HG03280 (cell line): ENCODE measurements around the gene CD200R1.
"Not testable (repeated sequence)": the region's sequence is repeated elsewhere in the genome, so short reads cannot be mapped to it uniquely, and the experiment has no call there.

Experiments used
- ATAC-seq: cut with Tn5 transposase; IDR thresholded peaks from one replicate; pipeline ENCODE4 v1.9.1; 2021; ENCODE audit warnings: mild to moderate bottlenecking, moderate library complexity; ENCODE audit not compliant: unreplicated experiment

Gene CD200R1

DNA sequence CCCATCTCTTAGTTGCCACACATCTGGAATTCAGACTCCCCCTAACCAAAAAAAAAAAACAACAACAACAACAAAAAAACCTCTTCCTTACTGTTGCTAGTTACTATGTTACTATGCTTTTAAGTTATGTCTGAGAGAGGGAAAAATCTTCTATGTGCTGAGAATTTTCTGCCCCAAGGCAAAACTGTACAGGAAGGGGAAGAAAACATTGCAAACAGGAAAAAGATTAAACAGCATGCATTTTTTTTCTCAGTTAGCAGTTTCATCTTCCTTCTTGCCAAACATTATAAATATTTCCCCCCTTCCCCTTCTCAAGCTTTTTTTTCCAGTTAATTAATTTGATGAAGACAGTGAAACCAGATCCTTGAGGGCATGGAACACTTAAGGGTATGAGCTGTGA is 1.1 kb upstream of the CD200R1 start:
- ATAC-seq: no peak

DNA sequence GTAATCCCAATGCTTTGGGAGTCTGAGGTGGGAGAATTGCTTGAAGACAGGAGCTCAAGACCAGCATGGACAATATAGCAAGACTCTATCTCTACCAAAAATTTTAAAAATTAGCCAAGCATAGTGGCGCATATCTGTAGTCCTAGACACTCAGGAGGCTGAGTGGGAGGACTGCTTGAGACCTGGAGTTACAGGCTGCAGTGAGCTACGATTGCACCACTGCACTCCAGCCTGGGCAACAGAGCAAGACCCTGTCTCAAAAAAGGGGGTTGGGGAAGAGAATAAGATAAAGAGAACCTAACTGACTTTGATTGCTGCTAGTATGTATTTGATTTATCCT is 755 bp downstream of the CD200R1 start:
- ATAC-seq: peak; percentile 20

DNA sequence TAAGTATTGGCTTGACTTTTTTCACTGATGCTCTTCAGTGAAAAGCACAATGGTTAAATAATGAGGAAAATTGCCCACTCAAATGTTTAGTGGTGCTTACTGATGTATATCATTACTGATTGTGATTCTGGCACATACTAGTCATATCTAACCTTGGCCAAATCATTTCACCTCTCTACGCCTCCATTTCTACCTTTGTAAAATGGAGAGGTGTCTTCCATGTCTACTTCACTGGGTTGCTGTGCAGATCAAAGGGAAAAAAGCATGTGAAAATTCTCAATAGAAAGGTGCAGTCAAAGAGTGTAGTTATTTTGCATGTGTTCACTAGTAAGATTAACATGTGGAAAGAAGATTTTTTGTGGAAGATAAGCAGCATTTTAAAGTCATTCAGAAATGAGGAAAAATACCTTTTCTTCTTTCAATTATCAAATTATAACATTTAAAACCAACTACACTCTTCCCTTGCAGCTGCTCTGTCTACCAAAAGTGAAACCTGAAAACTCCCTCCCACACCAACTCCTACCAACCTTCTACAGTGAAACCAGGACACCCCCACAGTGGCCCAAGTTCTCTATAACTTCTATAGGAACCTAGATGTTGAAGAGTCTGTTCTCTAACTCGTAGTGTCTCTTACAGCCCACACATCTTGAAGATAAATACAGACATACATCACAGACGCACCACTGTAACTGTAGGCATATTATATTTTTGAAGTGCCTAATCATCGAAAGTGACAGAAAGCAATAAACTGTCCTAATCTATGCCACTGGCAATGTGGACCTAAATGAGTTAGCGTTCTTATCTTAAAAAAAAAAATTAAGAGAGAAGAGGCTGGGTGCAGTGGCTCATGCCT is 1.4 kb downstream of the CD200R1 start:
- peak; percentile 80 for ATAC-seq

DNA sequence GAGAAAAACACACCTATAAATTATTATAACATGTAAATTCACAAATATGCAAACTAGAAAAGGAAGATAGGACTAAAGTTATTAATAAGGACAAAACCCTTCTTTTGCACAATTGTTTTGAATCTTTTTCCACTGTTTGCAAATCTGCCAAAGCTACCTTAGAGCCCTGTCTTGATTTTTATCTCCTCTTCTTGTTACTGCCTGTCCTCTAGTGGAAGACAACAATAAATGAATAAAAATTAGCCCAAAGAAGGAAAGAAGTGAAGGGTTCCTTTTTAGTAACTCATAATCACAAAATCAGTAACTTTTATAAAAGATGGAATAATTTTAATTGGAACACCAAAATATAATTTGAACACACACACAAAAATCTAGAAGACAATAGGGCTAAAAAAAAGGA is 2.7 kb downstream of the CD200R1 start:
- no peak for ATAC-seq

DNA sequence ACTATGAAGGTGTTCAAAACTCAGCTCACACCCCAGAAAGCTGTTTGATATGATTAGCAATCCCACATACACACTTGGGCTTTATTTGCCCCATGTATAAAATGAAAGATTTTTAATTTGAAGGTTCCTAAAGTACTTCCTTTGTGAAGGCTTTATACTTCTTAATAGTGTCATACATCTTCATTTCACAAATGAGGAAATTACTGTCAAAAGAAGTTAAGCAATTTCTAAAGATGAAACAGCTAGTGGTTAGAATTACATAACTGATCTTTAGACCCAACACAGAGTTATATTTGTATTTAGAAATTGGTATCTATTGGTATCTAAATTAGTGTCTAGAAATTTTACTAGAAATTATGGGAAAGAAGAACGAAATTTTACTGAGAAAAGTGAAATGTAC is 7.1 kb downstream of the CD200R1 start:
- no peak for ATAC-seq

DNA sequence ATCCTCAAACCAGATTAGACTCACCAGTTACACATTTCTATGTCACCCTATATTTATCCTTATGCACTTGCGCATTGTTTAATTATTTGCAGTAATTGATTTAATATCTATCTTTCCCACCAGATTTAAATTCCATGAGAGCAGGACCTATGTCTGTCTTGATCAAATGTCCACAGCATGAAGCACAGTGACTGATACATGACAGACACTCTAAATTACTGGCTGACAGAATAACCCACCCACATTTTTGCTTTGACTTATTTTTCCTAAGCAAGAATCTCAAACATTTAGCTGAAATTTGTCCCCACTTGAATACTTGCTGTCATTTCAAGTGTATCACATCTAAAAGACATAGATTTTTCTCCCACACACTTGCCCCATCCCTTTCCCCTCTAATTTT is 7.5 kb downstream of the CD200R1 start:
- ATAC-seq: no peak

DNA sequence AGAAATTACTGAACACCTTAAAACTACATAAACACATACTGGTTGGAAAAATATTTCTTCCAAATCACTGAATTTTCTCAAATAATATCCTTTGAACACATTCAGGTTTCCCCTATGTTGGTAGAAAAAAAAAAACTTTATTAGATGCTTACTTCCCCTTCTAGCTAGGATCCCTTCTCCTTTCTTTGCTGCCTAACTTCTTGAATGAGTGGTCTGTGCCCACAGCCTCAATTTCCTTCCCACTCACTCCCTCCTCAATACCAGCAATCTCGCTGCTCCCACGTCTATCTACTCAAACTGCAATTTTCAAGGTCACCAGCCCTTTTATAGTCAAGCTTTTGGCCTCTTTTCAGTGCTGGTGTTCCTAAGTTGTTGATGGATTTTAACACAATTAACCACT is 8.3 kb downstream of the CD200R1 start:
- ATAC-seq: no peak

DNA sequence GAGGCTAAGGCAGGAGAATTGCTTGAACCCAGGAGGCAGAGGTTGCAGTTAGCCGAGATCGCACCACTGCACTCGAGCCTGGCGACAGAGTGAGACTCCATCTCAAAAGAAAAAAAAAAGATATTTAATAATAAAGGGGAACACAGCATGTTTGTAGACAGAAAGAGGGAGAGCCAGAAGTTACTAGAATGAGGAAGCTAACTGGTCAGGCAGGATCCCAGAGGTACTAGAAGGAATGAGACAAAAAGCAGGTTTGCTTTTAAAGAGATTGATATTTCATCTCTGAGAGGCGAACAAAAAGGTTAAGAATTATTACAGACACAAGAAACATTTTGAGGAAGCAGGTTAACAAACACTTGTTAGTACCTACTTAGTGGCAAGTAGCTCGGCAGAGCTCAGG is 9.2 kb downstream of the CD200R1 start:
- no peak for ATAC-seq

DNA sequence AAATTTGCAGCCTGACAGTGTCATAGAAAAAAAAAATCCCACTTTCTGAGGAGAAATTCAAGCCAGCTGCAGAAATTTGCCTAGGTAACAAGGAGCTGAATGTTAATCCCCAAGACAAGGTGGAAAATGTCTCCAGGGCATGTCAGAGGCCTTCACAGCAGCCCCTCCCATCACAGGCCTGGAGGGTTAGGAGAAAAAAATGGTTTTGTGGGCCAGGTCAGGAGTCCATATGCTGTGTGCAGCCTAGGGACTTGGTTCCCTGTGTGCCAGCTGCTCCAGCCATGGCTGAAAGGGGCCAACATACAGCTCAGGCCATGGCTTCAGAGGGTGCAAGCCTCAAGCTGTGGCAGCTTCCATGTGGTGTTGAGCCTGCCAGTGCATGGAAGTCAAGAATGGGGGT is 11.2 kb downstream of the CD200R1 start:
- no peak for ATAC-seq

DNA sequence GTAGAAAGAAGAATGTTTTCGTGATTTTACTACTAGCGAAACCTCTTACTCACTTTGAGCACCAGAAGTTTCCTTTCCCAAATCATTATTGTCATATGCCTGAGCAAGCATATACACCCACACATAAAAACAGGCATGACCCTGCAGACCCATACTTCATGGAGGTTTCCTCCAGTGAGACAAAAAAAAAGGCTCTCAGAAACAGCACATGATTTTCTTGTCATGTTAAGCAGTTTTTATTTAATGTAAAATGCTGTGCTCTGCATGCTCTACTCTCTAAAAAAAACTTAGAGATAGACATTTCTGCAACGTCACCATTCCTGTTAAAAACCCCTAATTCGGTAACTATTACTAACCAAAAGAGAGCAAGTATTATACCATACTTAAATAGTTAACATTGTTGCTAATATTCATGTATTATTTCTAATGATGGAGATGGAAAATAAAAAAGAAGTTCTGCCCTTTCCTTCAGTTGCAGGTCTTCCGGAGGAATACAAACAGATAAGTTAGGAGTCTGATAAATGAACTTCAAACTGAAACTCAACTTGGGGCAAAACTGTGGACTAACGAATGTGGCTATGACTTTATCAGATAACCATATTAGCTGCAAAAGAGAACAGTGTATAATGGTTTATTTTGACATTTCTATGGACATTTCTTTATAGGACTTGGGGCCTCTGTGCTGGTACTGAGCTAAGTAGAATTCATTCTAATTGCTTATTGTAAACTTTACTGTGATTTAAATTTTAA is 15.9 kb downstream of the CD200R1 start:
- ATAC-seq: peak; percentile 64

DNA sequence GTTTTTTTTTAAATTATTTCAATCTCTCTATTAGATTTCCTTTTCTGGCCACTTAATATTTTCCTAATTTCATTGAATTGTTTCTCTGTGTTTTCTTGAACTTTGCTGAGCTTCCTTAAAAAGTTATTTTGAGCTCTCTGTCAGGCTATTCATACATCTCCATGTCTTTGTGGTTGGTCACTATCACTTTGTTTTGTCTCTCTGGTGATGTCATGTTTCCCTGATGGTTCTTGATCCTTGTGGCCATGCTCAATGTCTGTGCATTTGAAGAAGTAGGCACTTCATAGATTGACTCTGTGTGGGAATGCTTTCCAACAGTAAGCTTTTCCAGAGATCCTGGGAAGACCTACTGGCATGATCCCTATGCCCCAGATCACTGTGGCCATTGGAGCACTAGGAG is 18.6 kb downstream of the CD200R1 start:
- no peak for ATAC-seq

DNA sequence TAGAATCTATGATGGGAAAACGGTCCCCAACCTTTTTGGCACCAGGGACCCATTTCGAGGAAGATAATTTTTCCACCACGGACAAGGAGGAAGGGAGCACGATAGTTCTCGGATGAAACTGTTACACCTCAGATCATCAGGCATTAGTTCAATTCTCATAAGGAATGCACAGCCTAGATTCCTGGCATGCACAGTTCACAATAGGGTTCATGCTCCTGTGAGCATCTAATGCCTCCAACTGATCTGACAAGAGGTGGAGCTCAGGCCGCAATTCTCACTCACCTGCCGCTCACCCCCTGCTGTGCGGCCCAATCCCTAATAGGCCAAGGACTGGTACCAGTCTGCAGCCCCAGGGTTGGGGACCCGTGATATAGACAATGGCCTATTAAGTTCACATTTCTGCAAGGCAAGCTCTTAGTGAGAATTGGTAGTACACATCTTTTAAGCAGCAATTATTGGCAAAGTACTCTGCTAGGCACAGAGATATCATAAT is 26.5 kb downstream of the CD200R1 start:
- ATAC-seq: no peak

DNA sequence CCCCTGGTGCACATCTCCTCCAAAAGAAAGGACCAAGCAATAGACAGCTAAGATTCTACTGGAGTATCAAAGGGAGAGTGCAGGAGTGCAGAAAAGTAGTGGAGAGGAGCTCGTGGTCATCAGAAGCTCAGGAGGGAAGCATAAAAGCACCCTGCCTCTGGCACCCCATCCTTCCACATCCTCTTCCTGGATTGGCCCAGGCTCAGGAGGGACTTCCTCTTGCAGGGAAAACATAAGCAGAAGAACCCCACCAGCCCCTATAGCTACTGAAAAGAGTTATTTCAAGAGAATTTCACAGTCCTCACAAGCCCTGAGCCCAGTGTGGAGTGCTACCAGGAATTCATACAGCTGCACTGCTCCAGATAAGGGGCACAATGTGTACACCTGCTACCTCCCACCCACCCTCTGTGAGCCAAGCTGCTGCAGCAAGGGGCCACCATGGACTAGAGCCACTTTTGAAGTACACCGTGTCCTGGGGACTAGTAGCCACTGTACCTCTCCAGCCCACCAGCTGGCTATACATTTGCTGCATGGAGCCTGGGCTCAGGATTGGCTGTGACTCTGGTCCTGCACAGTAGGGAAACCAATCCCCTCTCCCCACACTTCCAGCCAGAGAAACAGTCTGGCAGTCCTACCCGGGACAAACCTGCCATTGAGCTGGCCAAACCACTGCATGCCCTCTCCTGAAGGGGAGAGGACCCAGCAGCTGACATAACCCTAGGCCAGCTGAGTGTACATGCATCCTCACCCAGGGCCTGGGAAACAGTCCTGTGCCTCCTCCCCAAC is 43.0 kb downstream of the CD200R1 start:
- ATAC-seq: no peak

DNA sequence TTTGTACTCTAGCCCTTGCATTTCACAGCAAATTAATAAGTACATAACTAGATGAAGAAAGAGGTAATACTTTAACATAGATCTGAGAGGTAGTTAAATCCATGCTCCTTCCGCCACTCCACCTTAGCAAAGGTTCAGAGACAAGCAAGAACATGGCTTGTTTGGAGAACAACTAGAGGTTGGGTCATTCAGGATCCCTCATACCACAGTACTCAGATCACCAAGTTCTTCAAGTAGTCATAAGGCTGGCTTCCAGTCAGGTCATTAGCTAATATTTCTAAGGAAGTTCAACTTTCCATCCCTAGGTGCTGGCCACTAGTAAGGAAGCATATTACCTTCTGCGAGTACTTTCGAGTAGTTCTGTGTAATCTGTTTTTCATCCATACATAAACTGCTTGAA is 44.1 kb downstream of the CD200R1 start:
- ATAC-seq: no peak

DNA sequence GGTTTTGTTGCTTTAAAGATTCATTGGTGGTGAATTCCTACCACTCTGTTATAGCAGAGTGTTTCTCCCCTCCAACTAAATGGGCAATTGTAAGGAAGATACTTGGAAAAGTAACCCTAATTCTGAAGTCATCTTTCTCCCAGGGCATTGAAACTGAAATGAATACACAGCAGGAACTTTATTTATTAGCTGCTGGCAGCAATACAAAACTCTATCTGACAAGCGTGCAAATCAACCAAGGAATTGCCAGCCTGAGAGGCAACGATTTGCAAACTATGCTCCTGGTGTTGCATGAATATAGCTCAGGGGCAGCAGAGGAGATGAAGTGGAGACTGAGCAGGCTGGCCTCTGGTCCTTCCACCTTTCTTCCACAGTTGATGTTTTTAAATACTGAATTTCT is 48.9 kb downstream of the CD200R1 start:
- ATAC-seq: no peak

DNA sequence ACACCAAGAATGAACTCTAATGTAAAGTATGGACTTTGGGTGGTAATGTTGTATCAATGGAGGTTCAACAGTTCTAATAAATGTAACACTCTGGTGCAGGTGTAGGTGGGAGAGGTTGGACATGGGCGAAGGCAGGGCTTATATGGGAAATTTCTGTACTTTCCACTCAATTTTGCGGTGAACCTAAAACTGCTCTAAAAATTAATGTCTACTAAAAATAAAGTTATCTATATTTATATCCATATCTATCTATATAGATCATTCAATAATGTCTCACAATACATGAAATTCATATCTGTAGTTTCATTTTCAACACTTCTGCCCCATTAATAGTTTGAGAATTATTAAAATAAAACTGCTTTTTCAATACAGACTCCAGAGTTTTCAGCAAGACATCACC is 49.3 kb downstream of the CD200R1 start:
- no peak for ATAC-seq

DNA sequence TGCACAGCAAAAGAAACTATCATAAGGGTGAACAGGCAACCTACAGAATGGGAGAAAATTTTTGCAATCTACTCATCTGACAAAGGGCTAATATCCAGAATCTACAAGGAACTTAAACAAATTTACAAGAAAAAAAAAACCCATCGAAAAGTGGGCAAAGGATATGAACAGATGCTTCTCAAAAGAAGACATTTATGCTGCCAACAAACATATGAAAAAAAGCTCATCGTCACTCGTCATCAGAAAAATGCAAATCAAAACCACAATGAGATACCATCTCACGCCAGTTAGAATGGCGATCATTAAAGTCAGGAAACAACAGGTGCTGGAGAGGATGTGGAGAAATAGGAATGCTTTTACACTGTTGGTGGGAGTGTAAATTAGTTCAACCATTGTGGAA is 55.4 kb downstream of the CD200R1 start:
- not testable (repeated sequence) for ATAC-seq

DNA sequence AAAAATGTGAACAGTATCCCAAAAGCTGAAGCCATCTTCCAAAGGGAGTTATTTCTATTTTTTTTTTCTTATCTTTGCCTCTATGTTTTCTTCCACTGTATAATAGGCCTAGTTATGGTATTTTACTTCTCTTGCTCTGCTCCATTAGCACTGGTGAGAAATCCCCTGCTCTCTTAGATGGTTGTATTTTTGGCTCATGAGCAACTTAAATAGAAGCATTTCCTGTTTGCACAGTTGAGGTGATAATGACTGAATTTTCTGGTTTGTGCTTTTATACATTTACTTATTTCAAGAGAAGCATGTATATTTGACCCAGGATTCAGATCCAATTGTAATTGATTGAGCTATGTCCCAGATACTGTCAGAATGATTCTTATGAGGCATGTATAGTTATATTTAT is 66.7 kb downstream of the CD200R1 start:
- ATAC-seq: peak; percentile 88

DNA sequence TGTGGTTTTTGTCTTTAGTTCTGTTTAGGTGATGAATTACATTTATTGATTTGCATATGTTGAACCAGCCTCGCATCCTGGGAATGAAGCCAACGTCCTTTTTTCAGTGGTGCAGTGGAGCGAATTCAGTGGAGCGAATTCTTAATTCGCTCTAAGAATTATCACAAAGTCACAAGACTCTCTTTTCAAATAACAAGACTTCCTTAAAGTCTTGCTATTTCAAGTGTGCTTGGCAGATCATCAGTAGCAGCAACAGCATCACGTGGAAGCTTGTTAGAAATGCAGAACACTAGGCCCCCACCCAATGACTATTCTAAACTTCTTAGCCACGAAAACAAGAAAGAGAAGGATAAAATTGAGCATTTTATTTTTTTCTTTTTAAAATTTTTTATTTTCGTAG is 70.1 kb downstream of the CD200R1 start:
- ATAC-seq: no peak

DNA sequence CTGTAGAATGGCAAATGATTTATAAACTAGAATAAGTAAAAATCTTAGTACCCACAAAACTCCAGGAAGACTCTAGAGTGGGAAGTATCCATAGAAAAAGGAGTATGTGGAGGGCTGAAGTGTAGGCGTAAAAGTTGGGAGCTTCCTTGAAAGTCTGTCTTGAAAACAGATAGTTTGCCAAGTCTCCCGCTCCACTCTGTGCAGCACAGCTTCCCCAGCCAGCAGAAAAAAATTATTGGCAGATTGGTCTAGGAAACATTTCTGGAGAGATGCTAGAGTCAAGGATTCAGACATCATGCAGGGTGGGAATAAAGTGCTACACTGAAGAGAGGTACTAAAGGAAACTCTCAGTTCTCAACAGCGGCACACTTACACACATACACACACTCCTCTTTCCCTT is 74.8 kb downstream of the CD200R1 start:
- no peak for ATAC-seq

DNA sequence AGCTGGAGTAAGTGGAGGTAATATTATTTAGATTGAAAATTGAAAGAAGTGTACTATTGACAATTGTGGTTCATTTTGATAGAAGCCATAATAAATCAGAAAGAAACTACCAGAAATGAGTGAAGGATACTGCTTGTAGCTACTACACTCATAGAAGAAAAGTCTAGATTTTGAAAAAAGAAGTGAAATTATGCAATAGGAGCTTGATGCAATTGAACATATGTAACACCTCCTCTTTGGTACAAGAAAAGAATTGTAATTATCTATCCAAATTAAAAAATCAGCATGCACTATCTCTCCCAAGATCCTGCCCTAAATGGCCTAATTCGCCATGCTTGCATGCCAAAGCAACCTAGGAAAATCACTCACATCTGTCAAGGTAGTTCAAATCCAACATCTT is 77.1 kb downstream of the CD200R1 start:
- no peak for ATAC-seq

DNA sequence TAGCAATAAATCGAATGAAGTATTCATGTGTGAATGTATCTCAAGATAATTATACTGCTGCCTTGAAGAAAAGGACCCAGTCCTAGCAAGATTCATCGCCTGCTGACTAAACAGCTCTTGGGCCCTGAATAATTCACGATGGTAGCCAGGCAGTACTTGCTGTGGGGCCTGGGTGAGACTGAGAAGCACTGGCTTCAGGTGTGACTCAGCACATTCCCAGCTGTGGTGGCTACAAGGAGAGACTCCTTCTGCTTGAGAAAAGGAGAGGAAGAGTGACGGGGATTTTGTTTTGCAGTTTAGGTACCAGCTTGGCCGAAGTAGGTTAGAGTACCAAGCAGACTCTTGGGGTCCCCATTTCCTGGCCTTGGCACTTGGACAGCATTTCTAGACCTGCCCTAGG is 80.6 kb downstream of the CD200R1 start:
- ATAC-seq: no peak
